Gastroesophageal sphincter (tissue), 4 donors: ENCODE data around the gene CCER1. TPM values are rescaled to one million over a fixed set of nuclear protein-coding genes. Genes with fewer than 3 reads are reported as not detected.

Experiments
- ATAC-seq: fragments of 150-250 bp; one replicate; pipeline ENCODE4 v1.9.1; 2016; ENCODE audit warnings: mild to moderate bottlenecking, moderate library complexity
- H3K27ac ChIP-seq, 4 donors: fragments of 200-600 bp; sonication (generic) in 3 of 4; 1 replicate in 3 of 4; 2 replicates in 1 of 4; pipeline ENCODE4 v1.5.1; 2016 to 2019
- H3K27me3 ChIP-seq: fragments of 200-600 bp; sonication (generic); one replicate; pipeline ENCODE4 v1.5.1; 2019
- H3K36me3 ChIP-seq, 2 donors: fragments of 200-600 bp; sonication (generic); one replicate each; pipeline ENCODE4 v1.5.1; 2019; ENCODE audit warnings: control low read depth in 1 of 2
- H3K4me1 ChIP-seq, 3 donors: fragments of 200-600 bp; sonication (generic); 1 replicate in 2 of 3; 2 replicates in 1 of 3; pipeline ENCODE4 v1.5.1; 2016 to 2019; ENCODE audit warnings: control low read depth in 2 of 3
- H3K4me3 ChIP-seq, 2 donors: fragments of 200-600 bp; sonication (generic); one replicate each; pipeline ENCODE4 v1.5.1; 2019; ENCODE audit warnings: mild to moderate bottlenecking in 1 of 2, moderate library complexity in 1 of 2
- H3K9me3 ChIP-seq, 3 donors: fragments of 200-600 bp; sonication (generic); one replicate each; pipeline ENCODE4 v1.5.1; 2017 to 2019; ENCODE audit warnings: control low read depth in 2 of 3
- CTCF ChIP-seq, 4 experiments: fragments of 200-600 bp in 2 of 4; fragments of 450-650 bp in 2 of 4; sonication (generic) in 1 of 4; IDR thresholded peaks; one replicate each; pipeline ENCODE4 v1.5.1; 2017 to 2019; ENCODE audit warnings: antibody characterized with exemption in 4 of 4, mild to moderate bottlenecking in 2 of 4, moderate library complexity in 2 of 4
- EP300 ChIP-seq: sonication (generic); formaldehyde crosslinking; IDR thresholded peaks from one replicate; pipeline ENCODE4 v1.6.1; 2017; ENCODE audit warnings: antibody characterized with exemption, mild to moderate bottlenecking
- POLR2A ChIP-seq, 2 donors: fragments of 450-650 bp; IDR thresholded peaks; one replicate each; pipeline ENCODE4 v1.6.1; 2017; ENCODE audit warnings: antibody characterized with exemption in 2 of 2, mild to moderate bottlenecking in 2 of 2, moderate library complexity in 1 of 2
- POLR2AphosphoS5 ChIP-seq: sonication (generic); formaldehyde crosslinking; IDR thresholded peaks from one replicate; pipeline ENCODE4 v1.6.1; 2017; ENCODE audit warnings: antibody characterized with exemption
- WGBS, 2 donors: methylation state at CpG; one replicate each; pipeline ENCODE4 v1.1.5; 2018; ENCODE audit warnings: low coverage in 1 of 2; 5-methylcytosine and 5-hydroxymethylcytosine counted together
- total RNA-seq, 4 donors: library from RNA; depleted of rRNA; stranded (reverse); fragments of >200 nt; gene quantifications; one replicate each; pipeline ENCODE4 v1.1.0, GENCODE V29; 2016

Gene CCER1
- total RNA-seq, 4 donors from 2014 or later, result not detected

GRCh38 chr12:90963946-90964345 is 9.0 kb upstream of the CCER1 start:
- TF ChIP-seq POLR2AphosphoS5 (no peak), CTCF (IDR thresholded peaks at IDR 0.05) (no peak), EP300 (no peak), POLR2A (IDR thresholded peaks at IDR 0.05) (no peak)
- no peaks in the 10 kb centered on the region for H3K9me3 ChIP-seq
- no peaks in the 10 kb centered on the region for H3K27me3 ChIP-seq
- H3K4me1 ChIP-seq, result peaks cover 0 to 5% (median 0%) of the 10 kb centered on the region in 3 donors
- 64 to 74% methylated on average over 6 of the region's 6 CpGs for WGBS, 2 donors
- no peaks in the 10 kb centered on the region for H3K36me3 ChIP-seq
- ATAC-seq, result no peak
- no peak overlapping the region for H3K4me3 ChIP-seq
- no peak overlapping the region for H3K27ac ChIP-seq

- H3K36me3 ChIP-seq, result no peaks in the 10 kb centered on the region
- H3K4me1 ChIP-seq, result peaks cover 0 to 5% (median 0%) of the 10 kb centered on the region in 3 donors
- no peak overlapping the region for H3K4me3 ChIP-seq
- H3K9me3 ChIP-seq, result no peaks in the 10 kb centered on the region
- 79 to 80% methylated on average over 4 of the region's 4 CpGs for WGBS, 2 donors
- H3K27ac ChIP-seq, result no peak overlapping the region
- TF ChIP-seq POLR2AphosphoS5 (no peak), POLR2A (IDR thresholded peaks at IDR 0.05) (no peak), EP300 (no peak), CTCF (IDR thresholded peaks at IDR 0.05) (no peak)
- H3K27me3 ChIP-seq, result no peaks in the 10 kb centered on the region
- ATAC-seq, result no peak
These were observed 6.2 kb upstream of the CCER1 start for GRCh38 chr12:90961154-90961553.

- Histone ChIP-seq H3K9me3 (no peaks in the 10 kb centered on the region), H3K4me1 (peaks cover 0 to 5% (median 0%) of the 10 kb centered on the region in 3 donors), H3K36me3 (no peaks in the 10 kb centered on the region), H3K27me3 (no peaks in the 10 kb centered on the region), H3K27ac (no peak overlapping the region), H3K4me3 (no peak overlapping the region)
- TF ChIP-seq POLR2A (IDR thresholded peaks at IDR 0.05) (no peak), CTCF (IDR thresholded peaks at IDR 0.05) (peak; percentile 62 to 68 (median 66))
- no peak for ATAC-seq
- 3 to 5% methylated on average over 4 of the region's 4 CpGs for WGBS, 2 donors
These were observed 4.7 kb upstream of the CCER1 start for GRCh38 chr12:90959538-90960139.

GRCh38 chr12:90959032-90959431 is 4.1 kb upstream of the CCER1 start:
- 53 to 63% methylated on average over 4 of the region's 4 CpGs for WGBS, 2 donors
- Histone ChIP-seq H3K9me3 (no peaks in the 10 kb centered on the region), H3K27ac (no peak overlapping the region), H3K27me3 (no peaks in the 10 kb centered on the region), H3K4me3 (no peak overlapping the region), H3K36me3 (no peaks in the 10 kb centered on the region), H3K4me1 (peaks cover 0 to 5% (median 0%) of the 10 kb centered on the region in 3 donors)
- ATAC-seq, result no peak
- TF ChIP-seq CTCF (IDR thresholded peaks at IDR 0.05), result no peak
- TF ChIP-seq EP300, result no peak
- TF ChIP-seq POLR2AphosphoS5, result no peak
- no peak for TF ChIP-seq POLR2A (IDR thresholded peaks at IDR 0.05)

- Histone ChIP-seq H3K4me1 (peaks cover 0 to 5% (median 0%) of the 10 kb centered on the region in 3 donors), H3K9me3 (no peaks in the 10 kb centered on the region), H3K27ac (no peak overlapping the region), H3K36me3 (no peaks in the 10 kb centered on the region), H3K27me3 (no peaks in the 10 kb centered on the region), H3K4me3 (no peak overlapping the region)
- ATAC-seq, result no peak
- TF ChIP-seq POLR2A (IDR thresholded peaks at IDR 0.05) (no peak), EP300 (no peak), CTCF (IDR thresholded peaks at IDR 0.05) (no peak), POLR2AphosphoS5 (no peak)
- WGBS, 2 donors, result 62 to 78% methylated on average over 3 of the region's 3 CpGs
These were observed 3.4 kb upstream of the CCER1 start for GRCh38 chr12:90958347-90958746.
